ENCODE measurements around the gene ICAM1. TPM values are rescaled to one million over a fixed set of nuclear protein-coding genes. Genes with fewer than 3 reads are reported as not detected.

Gene ICAM1
- total and polyA plus RNA-seq, 2 of the 13 experiments (the other 11 are each of a cell fraction or from before 2014, with no cell fraction given): 37.9 to 98.4 TPM

DNA sequence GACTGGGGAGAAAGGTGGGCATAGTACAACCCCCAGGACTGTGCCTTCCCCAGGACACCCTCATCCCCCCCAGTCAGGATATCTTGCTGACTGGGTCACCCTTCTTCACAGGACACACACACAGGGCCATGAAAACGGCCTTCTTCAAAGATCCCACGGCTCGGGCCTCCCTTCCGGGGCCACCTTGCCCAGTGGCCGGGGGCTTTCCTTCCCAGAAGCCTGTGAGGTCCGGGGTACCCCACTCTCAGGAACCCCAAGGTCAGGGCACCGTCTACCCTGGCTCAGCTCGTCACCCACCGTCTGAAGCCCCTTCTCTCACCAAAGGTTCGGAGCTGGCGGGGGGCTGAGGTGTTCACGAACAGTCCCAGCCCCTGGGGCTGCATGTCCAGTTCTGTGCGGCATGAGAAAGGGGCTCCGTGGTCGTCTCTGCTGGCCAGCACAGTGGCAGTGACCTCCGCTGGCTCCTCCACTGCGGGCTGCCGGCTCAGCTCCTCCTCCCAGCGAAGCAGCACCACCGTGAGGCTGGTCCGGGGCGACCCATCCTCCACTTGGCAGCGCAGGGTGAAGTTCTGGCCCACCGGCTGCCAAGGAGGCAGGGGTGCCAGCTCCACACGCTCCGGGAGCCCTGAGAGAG lies 64.5 kb downstream of the ICAM1 start (continued):
- TF ChIP-seq ZNF564 (CRISPR knock-in tag; IDR thresholded peaks at IDR 0.05) (0 out of 2 replicates have a peak, but pooled peaks have one; percentile 8), TOPORS (CRISPR knock-in tag; IDR thresholded peaks at IDR 0.05) (no peak), ZNF446 (CRISPR knock-in tag; IDR thresholded peaks at IDR 0.05) (no peak), DR1 (CRISPR knock-in tag; IDR thresholded peaks at IDR 0.05) (no peak), ZNF563 (CRISPR knock-in tag; IDR thresholded peaks at IDR 0.05) (no peak), MZF1 (CRISPR knock-in tag; IDR thresholded peaks at IDR 0.05; ENCODE audit: borderline replicate concordance) (no peak), RAD21 (CRISPR knock-in tag; IDR thresholded peaks at IDR 0.05) (peak; percentile 48; the same call in 1 of the 2 replicates), ZNF263 (CRISPR knock-in tag; IDR thresholded peaks at IDR 0.05) (peak; percentile 81), RARG (CRISPR knock-in tag; IDR thresholded peaks at IDR 0.05; ENCODE audit: low read depth) (no peak), ZBTB38 (CRISPR knock-in tag; IDR thresholded peaks at IDR 0.05) (no peak), HDAC2 (CRISPR knock-in tag; IDR thresholded peaks at IDR 0.05) (peak; percentile 60; the same call in 1 of the 2 replicates), ZNF672 (CRISPR knock-in tag; IDR thresholded peaks at IDR 0.05) (0 out of 2 replicates have a peak, but pooled peaks have one; percentile 46), BRCA1 (CRISPR knock-in tag; IDR thresholded peaks at IDR 0.05) (no peak), PAF1 (CRISPR knock-in tag; IDR thresholded peaks at IDR 0.05) (no peak), SP4 (CRISPR knock-in tag; IDR thresholded peaks at IDR 0.05) (no peak), ZNF782 (CRISPR knock-in tag; IDR thresholded peaks at IDR 0.05; ENCODE audit: borderline replicate concordance) (no peak)
- TF ChIP-seq, protein P1, sequence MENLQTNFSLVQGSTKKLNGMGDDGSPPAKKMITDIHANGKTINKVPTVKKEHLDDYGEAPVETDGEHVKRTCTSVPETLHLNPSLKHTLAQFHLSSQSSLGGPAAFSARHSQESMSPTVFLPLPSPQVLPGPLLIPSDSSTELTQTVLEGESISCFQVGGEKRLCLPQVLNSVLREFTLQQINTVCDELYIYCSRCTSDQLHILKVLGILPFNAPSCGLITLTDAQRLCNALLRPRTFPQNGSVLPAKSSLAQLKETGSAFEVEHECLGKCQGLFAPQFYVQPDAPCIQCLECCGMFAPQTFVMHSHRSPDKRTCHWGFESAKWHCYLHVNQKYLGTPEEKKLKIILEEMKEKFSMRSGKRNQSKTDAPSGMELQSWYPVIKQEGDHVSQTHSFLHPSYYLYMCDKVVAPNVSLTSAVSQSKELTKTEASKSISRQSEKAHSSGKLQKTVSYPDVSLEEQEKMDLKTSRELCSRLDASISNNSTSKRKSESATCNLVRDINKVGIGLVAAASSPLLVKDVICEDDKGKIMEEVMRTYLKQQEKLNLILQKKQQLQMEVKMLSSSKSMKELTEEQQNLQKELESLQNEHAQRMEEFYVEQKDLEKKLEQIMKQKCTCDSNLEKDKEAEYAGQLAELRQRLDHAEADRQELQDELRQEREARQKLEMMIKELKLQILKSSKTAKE (CRISPR knock-in tag; IDR thresholded peaks at IDR 0.05; ENCODE audit: borderline replicate concordance): 0 out of 2 replicates have a peak, but pooled peaks have one; percentile 47
- TF ChIP-seq, protein P2, sequence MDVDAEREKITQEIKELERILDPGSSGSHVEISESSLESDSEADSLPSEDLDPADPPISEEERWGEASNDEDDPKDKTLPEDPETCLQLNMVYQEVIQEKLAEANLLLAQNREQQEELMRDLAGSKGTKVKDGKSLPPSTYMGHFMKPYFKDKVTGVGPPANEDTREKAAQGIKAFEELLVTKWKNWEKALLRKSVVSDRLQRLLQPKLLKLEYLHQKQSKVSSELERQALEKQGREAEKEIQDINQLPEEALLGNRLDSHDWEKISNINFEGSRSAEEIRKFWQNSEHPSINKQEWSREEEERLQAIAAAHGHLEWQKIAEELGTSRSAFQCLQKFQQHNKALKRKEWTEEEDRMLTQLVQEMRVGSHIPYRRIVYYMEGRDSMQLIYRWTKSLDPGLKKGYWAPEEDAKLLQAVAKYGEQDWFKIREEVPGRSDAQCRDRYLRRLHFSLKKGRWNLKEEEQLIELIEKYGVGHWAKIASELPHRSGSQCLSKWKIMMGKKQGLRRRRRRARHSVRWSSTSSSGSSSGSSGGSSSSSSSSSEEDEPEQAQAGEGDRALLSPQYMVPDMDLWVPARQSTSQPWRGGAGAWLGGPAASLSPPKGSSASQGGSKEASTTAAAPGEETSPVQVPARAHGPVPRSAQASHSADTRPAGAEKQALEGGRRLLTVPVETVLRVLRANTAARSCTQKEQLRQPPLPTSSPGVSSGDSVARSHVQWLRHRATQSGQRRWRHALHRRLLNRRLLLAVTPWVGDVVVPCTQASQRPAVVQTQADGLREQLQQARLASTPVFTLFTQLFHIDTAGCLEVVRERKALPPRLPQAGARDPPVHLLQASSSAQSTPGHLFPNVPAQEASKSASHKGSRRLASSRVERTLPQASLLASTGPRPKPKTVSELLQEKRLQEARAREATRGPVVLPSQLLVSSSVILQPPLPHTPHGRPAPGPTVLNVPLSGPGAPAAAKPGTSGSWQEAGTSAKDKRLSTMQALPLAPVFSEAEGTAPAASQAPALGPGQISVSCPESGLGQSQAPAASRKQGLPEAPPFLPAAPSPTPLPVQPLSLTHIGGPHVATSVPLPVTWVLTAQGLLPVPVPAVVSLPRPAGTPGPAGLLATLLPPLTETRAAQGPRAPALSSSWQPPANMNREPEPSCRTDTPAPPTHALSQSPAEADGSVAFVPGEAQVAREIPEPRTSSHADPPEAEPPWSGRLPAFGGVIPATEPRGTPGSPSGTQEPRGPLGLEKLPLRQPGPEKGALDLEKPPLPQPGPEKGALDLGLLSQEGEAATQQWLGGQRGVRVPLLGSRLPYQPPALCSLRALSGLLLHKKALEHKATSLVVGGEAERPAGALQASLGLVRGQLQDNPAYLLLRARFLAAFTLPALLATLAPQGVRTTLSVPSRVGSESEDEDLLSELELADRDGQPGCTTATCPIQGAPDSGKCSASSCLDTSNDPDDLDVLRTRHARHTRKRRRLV (CRISPR knock-in tag; IDR thresholded peaks at IDR 0.05): no peak
- TF ChIP-seq, protein P3, sequence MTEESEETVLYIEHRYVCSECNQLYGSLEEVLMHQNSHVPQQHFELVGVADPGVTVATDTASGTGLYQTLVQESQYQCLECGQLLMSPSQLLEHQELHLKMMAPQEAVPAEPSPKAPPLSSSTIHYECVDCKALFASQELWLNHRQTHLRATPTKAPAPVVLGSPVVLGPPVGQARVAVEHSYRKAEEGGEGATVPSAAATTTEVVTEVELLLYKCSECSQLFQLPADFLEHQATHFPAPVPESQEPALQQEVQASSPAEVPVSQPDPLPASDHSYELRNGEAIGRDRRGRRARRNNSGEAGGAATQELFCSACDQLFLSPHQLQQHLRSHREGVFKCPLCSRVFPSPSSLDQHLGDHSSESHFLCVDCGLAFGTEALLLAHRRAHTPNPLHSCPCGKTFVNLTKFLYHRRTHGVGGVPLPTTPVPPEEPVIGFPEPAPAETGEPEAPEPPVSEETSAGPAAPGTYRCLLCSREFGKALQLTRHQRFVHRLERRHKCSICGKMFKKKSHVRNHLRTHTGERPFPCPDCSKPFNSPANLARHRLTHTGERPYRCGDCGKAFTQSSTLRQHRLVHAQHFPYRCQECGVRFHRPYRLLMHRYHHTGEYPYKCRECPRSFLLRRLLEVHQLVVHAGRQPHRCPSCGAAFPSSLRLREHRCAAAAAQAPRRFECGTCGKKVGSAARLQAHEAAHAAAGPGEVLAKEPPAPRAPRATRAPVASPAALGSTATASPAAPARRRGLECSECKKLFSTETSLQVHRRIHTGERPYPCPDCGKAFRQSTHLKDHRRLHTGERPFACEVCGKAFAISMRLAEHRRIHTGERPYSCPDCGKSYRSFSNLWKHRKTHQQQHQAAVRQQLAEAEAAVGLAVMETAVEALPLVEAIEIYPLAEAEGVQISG (CRISPR knock-in tag; IDR thresholded peaks at IDR 0.05): no peak
- TF ChIP-seq, protein P4, sequence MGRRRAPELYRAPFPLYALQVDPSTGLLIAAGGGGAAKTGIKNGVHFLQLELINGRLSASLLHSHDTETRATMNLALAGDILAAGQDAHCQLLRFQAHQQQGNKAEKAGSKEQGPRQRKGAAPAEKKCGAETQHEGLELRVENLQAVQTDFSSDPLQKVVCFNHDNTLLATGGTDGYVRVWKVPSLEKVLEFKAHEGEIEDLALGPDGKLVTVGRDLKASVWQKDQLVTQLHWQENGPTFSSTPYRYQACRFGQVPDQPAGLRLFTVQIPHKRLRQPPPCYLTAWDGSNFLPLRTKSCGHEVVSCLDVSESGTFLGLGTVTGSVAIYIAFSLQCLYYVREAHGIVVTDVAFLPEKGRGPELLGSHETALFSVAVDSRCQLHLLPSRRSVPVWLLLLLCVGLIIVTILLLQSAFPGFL (CRISPR knock-in tag; IDR thresholded peaks at IDR 0.05): no peak

All from HepG2 (cell line).